HG03108 (cell line): ENCODE results near the gene PTPRD.
"Not testable (repeated sequence)": the region's sequence is repeated elsewhere in the genome, so short reads cannot be mapped to it uniquely, and the experiment has no call there.

ENCODE experiments used
- ATAC-seq: cut with Tn5 transposase; IDR thresholded peaks from one replicate; pipeline ENCODE4 v1.9.1; 2021; ENCODE audit warnings: moderate library complexity; ENCODE audit not compliant: unreplicated experiment

PTPRD gene

GRCh38 chr9:9099646-9100045, 1513.2 kb downstream of the PTPRD start:
- no peak for ATAC-seq

GRCh38 chr9:9097254-9097653, 1515.5 kb downstream of the PTPRD start:
- not testable (repeated sequence) for ATAC-seq

- no peak for ATAC-seq
Observed at GRCh38 chr9:9091387-9091786, 1521.4 kb downstream of the PTPRD start.

DNA sequence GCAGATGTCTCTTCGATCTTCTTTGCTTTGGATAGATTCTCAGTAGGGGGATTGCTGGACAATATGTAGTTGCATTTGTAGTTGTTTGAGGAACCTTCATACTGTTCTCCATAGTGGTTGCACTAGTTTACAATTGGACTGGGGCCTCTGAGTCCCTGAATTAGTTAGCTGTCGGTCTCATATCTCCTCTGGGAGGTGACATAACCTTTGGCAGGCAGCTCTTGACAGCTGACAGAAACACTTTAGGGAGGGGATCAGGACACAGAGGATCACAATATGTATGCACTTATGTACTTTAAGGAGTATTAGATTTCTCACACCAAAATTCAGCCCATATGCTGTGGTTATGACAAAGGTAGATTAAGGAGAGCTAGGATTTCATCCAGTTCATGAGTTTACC, 1533.3 kb downstream of the PTPRD start:
- no peak for ATAC-seq

DNA sequence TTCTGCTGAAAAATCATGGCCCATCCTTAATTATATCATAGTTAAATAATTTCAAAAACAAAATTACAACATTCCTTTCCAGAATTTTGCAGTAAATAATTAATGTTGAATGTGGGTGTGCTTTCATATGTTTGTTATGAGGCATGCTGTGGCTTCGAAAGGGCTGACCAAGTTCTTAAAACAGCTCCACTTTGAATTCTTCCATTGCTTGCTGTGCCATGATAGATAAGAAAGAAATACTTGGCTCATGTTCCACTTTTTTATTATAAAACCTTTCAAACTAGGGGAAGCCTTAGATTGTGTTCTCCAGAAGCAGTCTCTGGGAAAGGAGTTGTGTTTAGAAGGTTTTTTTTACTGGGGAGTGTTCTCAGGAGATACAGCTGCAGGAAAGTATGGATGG, 1534.5 kb downstream of the PTPRD start:
- ATAC-seq: no peak

DNA sequence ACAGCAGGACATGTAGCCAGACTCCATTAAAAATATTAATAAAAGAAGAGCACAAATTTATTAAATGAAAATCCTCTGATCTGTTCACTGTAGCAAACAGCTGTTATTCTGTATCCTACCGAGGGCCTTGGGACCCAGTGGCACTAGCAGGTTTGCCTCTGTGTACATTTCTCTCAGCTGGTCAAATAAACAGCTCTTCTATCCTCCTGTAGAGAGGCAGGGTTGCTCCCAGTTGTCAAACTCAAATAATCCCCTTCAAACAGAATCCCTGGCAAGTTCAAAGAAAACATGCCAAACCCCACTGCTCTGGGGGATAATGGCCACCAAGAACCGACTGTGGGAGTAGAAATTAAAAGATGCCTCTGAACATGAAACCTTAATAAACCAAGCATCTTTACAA, 1551.2 kb downstream of the PTPRD start:
- no peak for ATAC-seq

DNA sequence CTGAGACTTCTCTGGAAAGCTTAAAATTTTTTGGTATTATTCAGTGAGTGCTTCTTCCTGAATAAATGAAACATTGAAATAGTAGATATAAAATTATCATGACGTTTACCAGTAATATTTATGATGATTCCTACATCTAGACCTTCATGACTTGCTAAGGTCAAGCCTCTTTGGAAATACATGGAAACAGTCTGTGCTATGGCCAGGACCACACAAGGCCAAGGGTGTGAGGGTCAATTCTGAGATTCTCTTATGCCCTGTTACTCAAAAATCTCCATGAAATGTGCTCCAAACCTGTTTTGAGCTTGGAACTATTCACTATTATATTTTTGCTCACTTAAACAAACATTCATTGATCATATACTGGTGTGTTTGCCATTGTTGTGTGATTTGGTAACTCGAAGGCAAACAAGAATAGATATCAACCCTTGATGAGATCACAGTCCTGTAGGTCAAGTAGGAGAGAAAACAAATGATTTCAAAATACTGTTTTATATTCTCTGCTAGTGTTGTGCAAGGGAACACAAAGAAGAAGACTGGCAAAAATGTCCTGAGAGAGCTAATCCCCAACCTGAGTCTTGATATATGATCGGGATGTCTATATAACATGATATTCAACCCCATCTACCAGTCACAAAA, 1558.3 kb downstream of the PTPRD start:
- no peak for ATAC-seq

DNA sequence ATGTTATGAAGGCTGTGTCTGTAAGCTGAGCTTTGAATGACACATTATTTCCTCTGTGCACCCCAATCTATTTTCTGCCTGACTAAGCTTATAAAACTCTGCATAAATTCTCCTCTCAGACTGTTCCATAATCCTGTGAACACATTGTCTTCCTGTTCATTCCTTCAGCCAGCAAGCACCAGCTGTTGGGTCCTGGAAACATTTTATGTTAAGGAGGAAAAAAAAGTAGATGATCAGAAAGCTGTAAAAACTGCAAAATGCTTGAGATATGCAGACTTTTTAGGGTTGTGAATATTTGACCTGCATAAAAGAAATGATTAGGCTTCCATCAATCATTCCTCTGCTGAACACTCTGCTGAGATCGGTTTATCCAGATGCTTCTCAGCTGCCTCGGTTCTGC, 1567.2 kb downstream of the PTPRD start:
- no peak for ATAC-seq

GRCh38 chr9:9045072-9045471, 1567.7 kb downstream of the PTPRD start:
- no peak for ATAC-seq

DNA sequence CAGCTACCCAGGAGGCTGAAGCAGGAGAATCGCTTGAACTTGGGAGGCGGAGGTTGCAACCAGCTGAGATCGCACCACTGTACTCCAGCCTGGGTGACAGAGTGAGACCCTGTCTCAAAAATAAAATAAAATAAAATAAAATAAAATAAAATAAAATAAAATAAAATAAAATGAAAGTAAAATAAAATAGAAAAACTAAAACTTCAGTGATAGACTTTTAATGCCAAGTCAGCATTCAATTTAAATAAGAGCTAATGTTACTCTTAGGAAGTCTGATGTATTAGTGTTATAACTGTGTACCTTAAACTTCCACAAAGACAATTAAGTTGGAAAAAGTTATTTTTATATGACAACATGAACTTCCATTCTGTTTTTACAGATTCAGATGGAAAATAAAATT, 1569.0 kb downstream of the PTPRD start:
- ATAC-seq: not testable (repeated sequence)

- no peak for ATAC-seq
Observed at GRCh38 chr9:9041756-9042155, 1571.0 kb downstream of the PTPRD start.

DNA sequence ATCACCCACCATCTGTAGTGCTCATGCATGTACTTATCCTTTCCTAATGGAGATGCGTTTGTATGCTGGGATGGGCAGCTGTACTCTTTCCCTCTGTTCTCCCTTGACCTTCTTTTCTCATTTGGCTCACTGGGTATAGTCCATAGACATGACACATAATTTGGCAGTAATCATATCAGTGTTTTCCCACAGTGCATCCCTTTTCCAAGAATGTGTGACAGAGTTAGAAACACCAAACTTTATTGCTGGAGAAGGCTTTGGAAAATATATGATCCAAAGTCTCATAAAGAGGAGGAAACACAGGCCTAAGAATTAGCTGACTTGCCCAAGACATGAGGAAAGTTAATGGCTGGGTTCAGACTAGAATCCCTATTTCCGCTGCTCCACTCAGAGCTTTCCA, 1579.8 kb downstream of the PTPRD start:
- no peak for ATAC-seq

GRCh38 chr9:9016597-9016996, 1596.2 kb downstream of the PTPRD start:
- ATAC-seq: no peak

DNA sequence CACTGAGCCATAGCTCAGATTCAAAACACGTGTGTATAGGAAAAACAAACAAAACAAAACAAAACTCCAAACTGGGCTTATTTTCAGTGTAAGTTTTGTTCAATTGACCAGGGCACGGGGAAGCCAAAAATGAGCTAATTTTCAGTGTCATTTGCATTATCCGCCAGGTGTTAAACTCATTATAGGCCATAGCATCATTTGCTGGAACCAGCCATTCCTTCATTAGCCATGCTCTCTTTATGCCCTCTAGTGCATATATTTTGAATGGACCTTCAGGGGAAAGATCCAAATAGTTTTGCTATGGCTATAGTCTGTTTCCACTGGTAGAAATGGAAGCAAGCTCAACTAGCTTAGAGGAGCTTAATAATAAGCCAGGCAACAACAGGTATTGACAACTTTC, 1608.0 kb downstream of the PTPRD start:
- no peak for ATAC-seq

- no peak for ATAC-seq
Observed at GRCh38 chr9:9002826-9003583, 1609.8 kb downstream of the PTPRD start.

GRCh38 chr9:8980496-8981013, 1632.2 kb downstream of the PTPRD start:
- ATAC-seq: no peak

GRCh38 chr9:8978334-8978733, 1634.5 kb downstream of the PTPRD start:
- ATAC-seq: no peak

DNA sequence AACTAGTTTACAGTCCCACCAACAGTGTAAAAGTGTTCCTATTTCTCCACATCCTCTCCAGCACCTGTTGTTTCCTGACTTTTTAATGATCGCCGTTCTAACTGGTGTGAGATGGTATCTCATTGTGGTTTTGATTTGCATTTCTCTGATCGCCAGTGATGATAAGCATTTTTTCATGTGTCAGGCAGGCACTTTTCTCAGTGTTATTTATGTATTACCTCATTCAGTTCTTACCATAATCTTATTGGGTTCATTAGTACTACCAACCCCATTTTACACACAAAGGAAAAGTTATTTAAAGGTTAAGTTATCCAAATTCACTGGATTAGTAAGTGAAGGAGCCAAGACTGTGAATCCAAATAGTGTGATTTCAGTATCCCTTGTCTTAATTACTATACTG, 1644.5 kb downstream of the PTPRD start:
- ATAC-seq: not testable (repeated sequence)

DNA sequence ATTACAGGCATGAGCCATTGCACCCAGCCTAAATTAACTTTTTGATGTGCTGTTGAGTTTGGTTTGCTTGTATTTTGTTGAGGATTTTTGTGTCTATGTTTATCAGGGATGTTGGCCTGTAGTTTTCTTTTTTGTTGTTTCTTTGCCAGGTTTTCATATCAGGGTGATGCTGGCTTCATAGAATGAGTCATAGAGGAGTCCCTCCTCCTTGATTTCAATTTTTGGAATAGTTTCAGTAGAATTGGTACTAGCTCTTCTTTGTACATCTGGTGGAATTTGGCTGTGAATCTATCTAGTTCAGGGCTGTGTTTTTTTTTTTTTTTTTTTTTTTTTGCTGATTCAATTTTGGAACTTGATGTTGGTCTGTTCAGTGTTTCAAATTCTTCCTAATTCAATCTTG, 1648.9 kb downstream of the PTPRD start:
- no peak for ATAC-seq

GRCh38 chr9:8962084-8962483, 1650.7 kb downstream of the PTPRD start:
- no peak for ATAC-seq

GRCh38 chr9:8961186-8961851, 1651.5 kb downstream of the PTPRD start:
- ATAC-seq: no peak

DNA sequence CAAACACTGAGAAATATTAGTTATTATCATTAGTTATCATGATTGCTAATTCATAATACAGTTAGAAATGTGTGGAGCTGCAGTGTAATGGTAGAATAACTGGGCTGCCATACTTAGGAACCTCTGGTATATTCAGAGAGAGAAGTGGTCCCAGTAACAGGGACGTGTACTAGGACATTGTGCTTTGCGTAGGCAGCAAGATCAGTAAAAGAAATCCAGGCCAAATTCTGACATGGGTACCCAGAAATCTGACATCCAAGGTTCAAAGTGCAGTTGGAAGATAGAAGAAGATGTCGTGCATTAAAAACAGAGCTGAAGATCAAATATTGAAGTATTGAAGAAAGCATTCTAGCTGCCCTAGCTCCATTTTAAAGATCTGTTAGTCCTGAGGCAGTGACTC, 1652.5 kb downstream of the PTPRD start:
- no peak for ATAC-seq
